ENCODE measurements around the gene ZNF579. TPM values are rescaled to one million over a fixed set of nuclear protein-coding genes. Genes with fewer than 3 reads are reported as not detected.

Gene ZNF579
- total RNA-seq, 1 donor from 2014 or later, result 2.2 TPM

GRCh38 chr19:55567708-55568328, 12.8 kb downstream of the ZNF579 start:
- no peak for DNase-seq

- DNase-seq, result no peak
Observed at GRCh38 chr19:55566823-55567222, 13.8 kb downstream of the ZNF579 start.

- DNase-seq, result no peak
Observed at GRCh38 chr19:55563261-55563690, 17.4 kb downstream of the ZNF579 start.

- DNase-seq, result no peak
Observed at GRCh38 chr19:55559684-55560083, 21.0 kb downstream of the ZNF579 start.

- DNase-seq, result no peak
Observed at GRCh38 chr19:55554741-55555152, 25.9 kb downstream of the ZNF579 start.

GRCh38 chr19:55554302-55554701, 26.3 kb downstream of the ZNF579 start:
- no peak for DNase-seq

- no peak for DNase-seq
Observed at GRCh38 chr19:55553217-55554182, 27.1 kb downstream of the ZNF579 start.

- no peak for DNase-seq
Observed at GRCh38 chr19:55552620-55553019, 28.0 kb downstream of the ZNF579 start.

GRCh38 chr19:55552206-55552605, 28.4 kb downstream of the ZNF579 start:
- no peak for DNase-seq

GRCh38 chr19:55550321-55550650, 30.4 kb downstream of the ZNF579 start:
- DNase-seq, result no peak

- no peak for DNase-seq
Observed at GRCh38 chr19:55549500-55550320, 30.9 kb downstream of the ZNF579 start.

- DNase-seq, result no peak
Observed at GRCh38 chr19:55546822-55547614, 33.6 kb downstream of the ZNF579 start.

GRCh38 chr19:55546011-55546410, 34.6 kb downstream of the ZNF579 start:
- DNase-seq, result no peak

- no peak for DNase-seq
Observed at GRCh38 chr19:55545443-55545842, 35.2 kb downstream of the ZNF579 start, which contains the start of gene SBK3. SBK3 (minus strand) TSS chr19:55545543; CDS start chr19:55545543, 0 bp downstream.

GRCh38 chr19:55544776-55545439, 35.7 kb downstream of the ZNF579 start:
- DNase-seq, result no peak

- DNase-seq, result no peak
Observed at GRCh38 chr19:55544014-55544413, 36.6 kb downstream of the ZNF579 start.

GRCh38 chr19:55543567-55543966, 37.1 kb downstream of the ZNF579 start:
- no peak for DNase-seq

GRCh38 chr19:55542292-55542855, 38.3 kb downstream of the ZNF579 start:
- no peak for DNase-seq

- no peak for DNase-seq
Observed at GRCh38 chr19:55541091-55541490, 39.6 kb downstream of the ZNF579 start.

- no peak for DNase-seq
Observed at GRCh38 chr19:55540619-55541018, 40.0 kb downstream of the ZNF579 start.
